ENCODE results near the gene NEK8.
"Not testable (repeated sequence)": the region's sequence is repeated elsewhere in the genome, so short reads cannot be mapped to it uniquely, and the experiment has no call there.

NEK8 gene

GRCh38 chr17:28726226-28726626, 2.4 kb upstream of the NEK8 start, which contains the start of gene TLCD1:
TSS of gene TLCD1 (minus strand) at chr17:28726233. CDS start at chr17:28726097, 136 bp downstream.
- no peak for DNase-seq

GRCh38 chr17:28726627-28727491, 1.7 kb upstream of the NEK8 start:
- DNase-seq, result peak; percentile 94

DNA sequence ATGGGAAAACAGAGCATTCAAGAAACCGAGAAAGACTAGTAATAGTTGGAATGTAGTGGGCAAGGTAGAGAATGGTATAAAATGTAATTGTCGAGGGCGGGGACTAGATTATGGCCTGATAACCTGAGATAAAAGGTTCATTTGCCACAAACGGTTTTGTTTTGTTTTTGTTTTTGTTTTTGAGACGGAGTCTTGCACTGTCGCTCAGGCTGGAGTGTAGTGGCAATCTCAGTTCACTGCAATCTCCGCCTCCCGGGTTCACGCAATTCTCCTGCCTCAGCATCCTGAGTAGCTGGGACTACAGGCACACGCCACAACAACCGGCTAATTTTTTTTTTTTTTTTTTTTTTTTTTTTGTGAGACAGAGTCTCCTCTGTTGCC, 1.4 kb downstream of the NEK8 start:
- DNase-seq, result no peak

DNA sequence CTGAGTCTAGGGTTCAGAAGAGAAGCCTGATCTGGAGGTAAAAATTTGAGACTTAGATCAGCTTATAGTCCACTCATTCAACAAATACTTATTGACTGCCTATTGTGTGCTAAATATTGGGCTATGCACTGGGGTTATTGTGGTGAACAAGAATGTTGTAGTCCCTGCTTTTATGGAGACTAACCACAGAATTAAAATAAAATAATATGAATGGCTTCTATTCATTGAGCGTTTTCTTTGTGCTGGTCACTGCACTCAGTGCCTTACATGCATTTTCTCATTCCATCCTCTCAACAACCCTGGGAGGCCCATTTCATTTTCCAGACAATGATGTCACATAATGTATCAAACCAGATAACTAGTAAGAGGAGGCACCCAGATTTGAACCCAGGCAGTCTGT, 4.8 kb downstream of the NEK8 start:
- no peak for DNase-seq

GRCh38 chr17:28734712-28735241, 6.2 kb downstream of the NEK8 start:
- no peak for DNase-seq

DNA sequence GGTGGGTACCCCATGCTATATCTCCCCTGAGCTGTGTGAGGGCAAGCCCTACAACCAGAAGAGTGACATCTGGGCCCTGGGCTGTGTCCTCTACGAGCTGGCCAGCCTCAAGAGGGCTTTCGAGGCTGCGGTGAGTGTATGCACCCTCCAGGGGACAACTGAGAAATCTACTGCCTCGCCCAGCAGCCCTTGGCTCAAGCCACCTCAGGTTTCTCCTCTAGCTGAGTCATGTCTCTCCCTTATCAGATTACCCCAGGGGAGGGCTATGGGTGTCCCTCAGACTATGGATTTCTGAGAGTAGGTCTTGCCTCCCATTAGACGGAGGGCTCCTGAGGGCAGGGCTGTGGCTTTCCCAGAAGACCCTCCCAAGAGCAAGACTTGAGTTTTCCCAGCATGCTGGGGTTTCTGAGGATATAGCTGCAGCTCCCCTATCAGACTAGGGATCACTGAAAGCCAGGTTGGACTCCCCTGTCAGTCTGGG, 6.7 kb downstream of the NEK8 start:
- no peak for DNase-seq

DNA sequence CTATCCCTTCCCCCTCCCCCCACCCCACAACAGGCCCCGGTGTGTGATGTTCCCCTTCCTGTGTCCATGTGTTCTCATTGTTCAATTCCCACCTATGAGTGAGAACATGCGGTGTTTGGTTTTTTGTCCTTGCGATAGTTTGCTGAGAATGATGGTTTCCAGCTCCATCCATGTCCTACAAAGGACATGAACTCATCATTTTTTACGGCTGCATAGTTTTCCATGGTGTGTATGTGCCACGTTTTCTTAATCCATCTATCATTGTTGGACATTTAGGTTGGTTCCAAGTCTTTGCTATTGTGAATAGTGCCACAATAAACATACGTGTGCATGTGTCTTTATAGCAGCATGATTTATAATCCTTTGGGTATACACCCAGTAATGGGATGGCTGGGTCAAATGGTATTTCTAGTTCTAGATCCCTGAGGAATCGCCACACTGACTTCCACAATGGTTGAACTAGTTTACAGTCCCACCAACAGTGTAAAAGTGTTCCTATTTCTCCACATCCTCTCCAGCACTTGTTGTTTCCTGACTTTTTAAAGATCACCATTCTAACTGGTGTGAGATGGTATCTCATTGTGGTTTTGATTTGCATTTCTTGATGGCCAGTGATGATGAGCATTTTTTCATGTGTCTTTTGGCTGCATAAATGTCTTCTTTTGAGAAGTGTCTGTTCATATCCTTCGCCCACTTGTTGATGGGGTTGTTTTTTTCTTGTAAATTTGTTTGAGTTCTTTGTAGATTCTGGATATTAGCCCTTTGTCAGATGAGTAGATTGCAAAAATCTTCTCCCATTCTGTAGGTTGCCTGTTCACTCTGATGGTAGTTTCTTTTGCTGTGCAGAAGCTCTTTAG, 7.6 kb downstream of the NEK8 start:
- DNase-seq, result not testable (repeated sequence)

- no peak for DNase-seq
These were observed 8.7 kb downstream of the NEK8 start for GRCh38 chr17:28737316-28737715.

- no peak for DNase-seq
These were observed 9.4 kb downstream of the NEK8 start for GRCh38 chr17:28737770-28738679.

DNA sequence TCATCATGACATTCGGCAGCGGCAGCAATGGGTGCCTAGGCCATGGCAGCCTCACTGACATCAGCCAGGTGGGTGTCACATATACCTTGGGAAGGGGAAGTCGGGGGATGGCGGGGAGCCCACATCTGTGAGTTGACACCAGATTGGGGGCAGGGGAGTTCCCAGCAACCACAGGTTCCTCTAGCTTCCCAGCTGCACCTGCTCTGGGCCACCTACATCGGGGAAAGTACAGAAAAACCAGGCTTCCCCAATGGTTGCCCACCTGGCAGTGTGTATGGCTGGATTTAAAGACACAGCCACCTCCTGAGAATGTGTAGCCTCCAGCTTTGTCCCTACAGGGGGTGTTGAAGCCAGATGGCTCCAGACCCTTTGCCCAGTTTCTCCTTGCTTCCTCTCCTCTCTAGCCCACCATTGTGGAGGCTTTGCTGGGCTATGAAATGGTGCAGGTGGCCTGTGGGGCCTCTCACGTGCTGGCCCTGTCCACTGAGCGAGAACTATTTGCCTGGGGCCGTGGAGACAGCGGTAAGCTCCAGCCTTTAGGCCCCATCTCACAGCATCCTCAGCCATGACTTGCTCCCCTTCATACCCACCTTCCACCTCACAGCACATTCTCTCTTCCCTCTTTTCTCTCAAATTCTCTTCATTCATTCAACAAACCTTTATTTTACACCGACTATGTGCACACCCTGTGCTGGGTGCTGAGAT, 10.2 kb downstream of the NEK8 start:
- no peak for DNase-seq

DNA sequence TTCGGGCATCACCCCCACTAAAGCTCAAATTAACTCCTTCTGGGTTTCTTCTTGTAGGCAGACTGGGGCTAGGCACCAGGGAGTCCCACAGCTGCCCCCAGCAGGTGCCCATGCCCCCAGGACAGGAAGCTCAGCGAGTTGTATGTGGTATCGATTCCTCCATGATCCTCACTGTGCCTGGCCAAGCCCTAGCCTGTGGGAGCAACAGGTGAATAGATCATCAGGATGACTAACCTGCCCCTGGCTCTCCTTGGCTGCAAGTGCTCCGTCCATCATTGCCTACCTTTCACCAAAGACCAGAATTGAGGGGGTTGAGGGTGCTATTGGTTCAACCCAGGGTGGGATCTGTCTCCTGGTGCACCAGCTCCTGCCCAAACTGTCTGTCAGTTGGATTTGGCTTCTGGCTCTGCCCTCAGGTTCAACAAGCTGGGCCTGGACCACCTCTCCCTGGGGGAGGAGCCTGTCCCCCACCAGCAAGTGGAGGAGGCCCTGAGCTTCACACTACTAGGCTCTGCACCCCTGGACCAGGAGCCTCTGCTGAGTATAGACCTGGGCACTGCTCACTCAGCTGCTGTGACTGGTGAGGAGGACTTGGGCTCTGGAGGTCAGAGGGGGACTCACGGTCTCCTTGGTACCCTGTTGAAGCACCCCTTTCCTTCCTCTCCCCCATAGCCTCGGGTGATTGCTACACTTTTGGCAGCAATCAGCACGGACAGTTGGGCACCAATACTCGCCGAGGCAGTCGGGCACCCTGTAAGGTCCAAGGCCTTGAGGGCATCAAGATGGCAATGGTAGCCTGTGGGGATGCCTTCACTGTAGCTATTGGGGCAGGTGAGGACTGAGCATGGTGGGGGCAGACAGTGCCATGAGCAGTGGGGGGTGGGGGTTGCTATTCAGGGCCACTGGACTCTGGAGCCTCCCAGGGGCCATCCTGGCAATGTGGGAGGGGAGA, 12.1 kb downstream of the NEK8 start:
- DNase-seq, result no peak

- DNase-seq, result no peak
These were observed 13.1 kb downstream of the NEK8 start for GRCh38 chr17:28741358-28742349.

DNA sequence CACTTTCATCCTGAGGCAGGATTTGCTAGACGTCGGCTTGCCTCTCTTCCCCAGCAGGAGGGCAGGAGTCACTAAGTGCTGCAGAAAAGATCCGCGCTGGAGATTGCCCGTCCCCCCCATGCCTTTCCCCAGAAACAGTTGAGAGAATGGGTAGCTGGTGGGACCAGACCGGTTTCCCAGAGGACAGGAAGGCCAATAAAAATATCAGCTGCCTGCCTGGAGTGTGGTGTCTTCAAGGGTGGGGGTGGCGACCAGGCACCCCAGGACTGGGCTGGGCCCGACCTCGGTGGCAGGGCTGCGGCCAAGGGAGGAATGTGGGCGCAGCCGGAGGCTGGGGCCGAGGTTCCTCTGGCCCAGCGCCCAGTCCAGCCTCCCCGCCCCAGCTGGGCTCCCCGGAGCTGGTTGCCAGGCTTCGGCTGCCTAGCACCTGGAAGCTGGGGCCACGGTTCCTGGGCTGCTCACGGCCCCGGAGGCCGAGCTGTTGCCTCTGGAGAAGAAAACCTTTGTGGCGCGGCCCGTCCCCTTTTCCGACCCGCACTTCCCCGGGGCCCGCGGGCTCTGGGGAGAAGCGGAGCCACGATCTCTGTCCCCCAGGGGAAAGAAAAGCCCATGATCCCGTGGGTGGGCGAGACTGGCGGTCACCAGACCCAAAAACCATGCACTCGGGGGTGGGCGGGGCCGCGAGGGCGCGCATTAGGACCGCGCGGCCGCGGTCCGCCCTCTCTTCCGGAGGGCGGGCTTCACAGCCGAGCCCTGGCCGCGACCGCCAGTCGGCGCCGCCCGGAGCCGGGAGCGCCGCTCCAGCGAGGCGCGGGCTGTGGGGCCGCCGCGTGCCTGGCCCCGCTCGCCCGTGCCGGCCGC, 14.9 kb downstream of the NEK8 start, which contains the start of gene TRAF4:
Gene TRAF4, plus strand, starts transcription at position 769 of the 861 bp plus-strand sequence. CDS start 102 bp downstream, outside the sequence.
- DNase-seq, result peak; percentile 80

GRCh38 chr17:28744104-28744971, 15.8 kb downstream of the NEK8 start:
- peak; percentile 53 for DNase-seq

- peak; percentile 81 for DNase-seq
These were observed 16.6 kb downstream of the NEK8 start for GRCh38 chr17:28744972-28745785.

All from NCI-H146 (cell line).